HCT116 (cell line): ENCODE data around the gene EIF1AD. TPM values are rescaled to one million over a fixed set of nuclear protein-coding genes. Genes with fewer than 3 reads are reported as not detected.

Source experiments
- ATAC-seq: fragments of 200-7000 bp; cut with Tn5 transposase; 2 replicates; pipeline ENCODE4 v1.9.1; 2020; ENCODE audit warnings: mild to moderate bottlenecking, moderate library complexity
- BruUV-seq: library from RNA; stranded (reverse); fragments of 400-500 nt; replicated peaks from 2 replicates; lab custom pipeline; 2021; lab: Mats Ljungman, UMichigan
- CTCF ChIA-PET: fragments of 300-600 bp; sonication (Branson Sonifier 250); formaldehyde crosslinking; loops from one replicate; lab custom pipeline; 2021; ENCODE audit warnings: antibody characterized with exemption; lab: Charles Lee
- POLR2A ChIA-PET: fragments of 300-600, 350-600 bp; sonication (Branson Sonifier 250); formaldehyde crosslinking; loops from one replicate; lab custom pipeline; 2021; ENCODE audit warnings: antibody characterized with exemption; lab: Charles Lee
- RAD21 ChIA-PET, 2 experiments: fragments of 300-600 bp; sonication (Branson Sonifier 250); formaldehyde crosslinking; loops; one replicate each; lab custom pipeline; 2023; ENCODE audit warnings: low total read pairs in 2 of 2; ENCODE audit not compliant: uncharacterized antibody in 2 of 2, unreplicated experiment in 2 of 2, low non-redundant PET in 1 of 2; lab: Charles Lee
- DNase-seq: peaks from one replicate; pipeline ENCODE4 v3.0.0-alpha.2; 2010; ENCODE audit warnings: low read depth, low spot score
- H2AFZ ChIP-seq: fragments of 200-600 bp; shearing (Covaris generic), sonication (generic); 2 replicates; pipeline ENCODE4 v1.6.1; 2017; ENCODE audit warnings: low read depth, mixed run types, mixed read lengths, antibody characterized with exemption, low read length; ENCODE audit not compliant: poor library complexity, severe bottlenecking
- H3K27ac ChIP-seq: 2 replicates; pipeline ENCODE4 v1.5.1; 2012; ENCODE audit warnings: low read depth, low read length
- H3K27me3 ChIP-seq: fragments of 200-600 bp; sonication (generic); 2 replicates; pipeline ENCODE4 v1.6.1; 2016; ENCODE audit warnings: mixed run types, low read length, mixed read lengths; ENCODE audit not compliant: insufficient read depth
- H3K36me3 ChIP-seq, 2 experiments: fragments of 200-500 bp in 1 of 2; fragments of 200-600 bp in 1 of 2; sonication (Bioruptor generic) in 1 of 2; sonication (generic) in 1 of 2; 2 replicates each; pipeline versions ENCODE4 v1.5.1 to v1.6.1; 2014 to 2016; ENCODE audit warnings: low read length in 2 of 2, inconsistent platforms in 1 of 2, mixed read lengths in 1 of 2, mixed run types in 1 of 2; ENCODE audit not compliant: insufficient read depth in 2 of 2, control insufficient read depth in 1 of 2
- H3K4me1 ChIP-seq, 2 experiments: fragments of 200-600 bp in 1 of 2; sonication (generic) in 1 of 2; 2 replicates each; pipeline versions ENCODE4 v1.5.1 to v1.6.1; 2012 to 2017; ENCODE audit warnings: low read length in 2 of 2, inconsistent platforms in 1 of 2, mild to moderate bottlenecking in 1 of 2, mixed read lengths in 1 of 2, mixed run types in 1 of 2, moderate library complexity in 1 of 2; ENCODE audit not compliant: insufficient read depth in 2 of 2, control insufficient read depth in 1 of 2
- H3K4me2 ChIP-seq: fragments of 200-600 bp; sonication (generic); 2 replicates; pipeline ENCODE4 v1.6.1; 2017; ENCODE audit warnings: mixed run types, low read length, mixed read lengths
- H3K4me3 ChIP-seq, 2 experiments: fragments of 200-600 bp in 1 of 2; sonication (generic) in 1 of 2; replicated peaks in 1 of 2; 2 replicates each; pipeline ENCODE4 v1.5.1; 2011 to 2016; ENCODE audit warnings: low read length in 2 of 2, control low read depth in 1 of 2, low read depth in 1 of 2, mild to moderate bottlenecking in 1 of 2, mixed read lengths in 1 of 2, mixed run types in 1 of 2
- H3K79me2 ChIP-seq: fragments of 200-600 bp; sonication (generic); 2 replicates; pipeline ENCODE4 v1.6.1; 2017; ENCODE audit warnings: mild to moderate bottlenecking, mixed run types, low read length, moderate library complexity, mixed read lengths; ENCODE audit not compliant: insufficient read depth
- H3K9ac ChIP-seq: fragments of 200-600 bp; sonication (generic); 2 replicates; pipeline ENCODE4 v1.6.1; 2016; ENCODE audit warnings: low read length, mixed read lengths
- H3K9me2 ChIP-seq: fragments of 200-600 bp; sonication (generic), shearing (Covaris generic); 2 replicates; pipeline ENCODE4 v1.6.1; 2017; ENCODE audit warnings: mixed run types, mild to moderate bottlenecking, moderate library complexity; ENCODE audit not compliant: insufficient read depth
- H3K9me3 ChIP-seq, 2 experiments: fragments of 200-500 bp in 1 of 2; fragments of 200-600 bp in 1 of 2; sonication (Bioruptor generic) in 1 of 2; sonication (generic) in 1 of 2; 2 replicates each; pipeline ENCODE4 v1.6.1; 2014 to 2017; ENCODE audit warnings: low read length in 2 of 2, mixed read lengths in 2 of 2, inconsistent platforms in 1 of 2, low read depth in 1 of 2, mild to moderate bottlenecking in 1 of 2, mixed run types in 1 of 2, moderate library complexity in 1 of 2; ENCODE audit not compliant: control insufficient read depth in 1 of 2, insufficient read depth in 1 of 2
- H4K20me1 ChIP-seq: fragments of 200-600 bp; sonication (generic), shearing (Covaris generic); 2 replicates; pipeline ENCODE4 v1.6.1; 2017; ENCODE audit warnings: mixed run types, mild to moderate bottlenecking, moderate library complexity; ENCODE audit not compliant: insufficient read depth
- JUND ChIP-seq: IDR thresholded peaks from 2 replicates; pipeline ENCODE4 v1.6.1; 2012
- POLR2A ChIP-seq: IDR thresholded peaks from 2 replicates; pipeline ENCODE4 v1.7.0; 2011; ENCODE audit warnings: borderline replicate concordance; ENCODE audit not compliant: insufficient read depth, insufficient read length; ENCODE audit errors: extremely low read depth
- TCF7L2 ChIP-seq: IDR thresholded peaks from 2 replicates; pipeline ENCODE4 v1.7.0; 2011; ENCODE audit warnings: borderline replicate concordance, inconsistent platforms; ENCODE audit not compliant: insufficient read depth, insufficient read length; ENCODE audit errors: extremely low read depth
- ZFX ChIP-seq: fragments of 450-650 bp; IDR thresholded peaks from 2 replicates; pipeline ENCODE4 v1.6.1; 2017
- intact Hi-C: fragments of 100-400 bp; cut with micrococcal nuclease; formaldehyde crosslinking; loops from 2 replicates; pipeline ENCODE4 v1.10.0; 2022
- total RNA-seq: library from RNA; stranded (reverse); gene quantifications from one replicate; pipeline ENCODE4 v1.2.1, GENCODE V29; 2021; ENCODE audit not compliant: unreplicated experiment

Gene EIF1AD
- total RNA-seq, 1 experiment from 2014 or later = 45.5 TPM

DNA sequence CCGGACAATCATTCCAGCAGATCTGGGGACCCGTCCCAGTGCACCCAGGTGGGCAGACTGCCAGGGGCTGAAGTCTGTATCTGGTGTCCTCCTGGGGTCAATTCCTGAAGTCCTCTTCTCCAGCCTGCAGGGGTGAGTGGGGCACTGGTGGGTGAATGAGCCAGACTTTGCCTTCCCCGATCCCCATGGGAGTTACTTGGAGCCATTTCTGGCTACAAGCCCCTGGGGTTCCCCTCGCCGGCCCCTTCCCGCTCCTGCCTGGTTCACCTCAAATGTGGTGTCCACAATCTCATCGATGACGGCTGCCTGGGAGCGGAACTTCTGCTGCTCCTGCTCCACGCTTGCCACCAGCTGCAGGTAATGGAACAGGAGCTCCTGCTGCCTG, 14.8 kb upstream of the EIF1AD start:
- H2AFZ ChIP-seq = no peak overlapping the region
- POLR2A ChIA-PET = interaction anchor here (1.0 kb wide), 1 partner anchor 11 kb away, joined by 5 read pairs; no protein-coding TSS in a partner anchor
- H3K27ac ChIP-seq = peak overlapping the region; percentile 98
- no peaks in the 10 kb centered on the region for H3K9me2 ChIP-seq
- H3K79me2 ChIP-seq = peaks cover 11% of the 10 kb centered on the region; the same call in 1 of the 2 replicates
- no peak for DNase-seq
- no peaks in the 10 kb centered on the region for H3K9me3 ChIP-seq
- H3K4me2 ChIP-seq = peak overlapping the region; percentile 67
- no peaks in the 10 kb centered on the region for H3K36me3 ChIP-seq
- no peak overlapping the region for H3K9ac ChIP-seq
- BruUV-seq = no TSS peak
- CTCF ChIA-PET = no interaction called here
- intact Hi-C loops = no loop called here
- RAD21 ChIA-PET = no interaction called here
- TF ChIP-seq TCF7L2 (no peak), JUND (no peak)
- no peaks in the 10 kb centered on the region for H3K27me3 ChIP-seq
- H3K4me3 ChIP-seq = no peak overlapping the region
- ATAC-seq = no peak
- H4K20me1 ChIP-seq = no peaks in the 10 kb centered on the region
- H3K4me1 ChIP-seq = peaks cover 57 to 94% of the 10 kb centered on the region in 2 experiments

DNA sequence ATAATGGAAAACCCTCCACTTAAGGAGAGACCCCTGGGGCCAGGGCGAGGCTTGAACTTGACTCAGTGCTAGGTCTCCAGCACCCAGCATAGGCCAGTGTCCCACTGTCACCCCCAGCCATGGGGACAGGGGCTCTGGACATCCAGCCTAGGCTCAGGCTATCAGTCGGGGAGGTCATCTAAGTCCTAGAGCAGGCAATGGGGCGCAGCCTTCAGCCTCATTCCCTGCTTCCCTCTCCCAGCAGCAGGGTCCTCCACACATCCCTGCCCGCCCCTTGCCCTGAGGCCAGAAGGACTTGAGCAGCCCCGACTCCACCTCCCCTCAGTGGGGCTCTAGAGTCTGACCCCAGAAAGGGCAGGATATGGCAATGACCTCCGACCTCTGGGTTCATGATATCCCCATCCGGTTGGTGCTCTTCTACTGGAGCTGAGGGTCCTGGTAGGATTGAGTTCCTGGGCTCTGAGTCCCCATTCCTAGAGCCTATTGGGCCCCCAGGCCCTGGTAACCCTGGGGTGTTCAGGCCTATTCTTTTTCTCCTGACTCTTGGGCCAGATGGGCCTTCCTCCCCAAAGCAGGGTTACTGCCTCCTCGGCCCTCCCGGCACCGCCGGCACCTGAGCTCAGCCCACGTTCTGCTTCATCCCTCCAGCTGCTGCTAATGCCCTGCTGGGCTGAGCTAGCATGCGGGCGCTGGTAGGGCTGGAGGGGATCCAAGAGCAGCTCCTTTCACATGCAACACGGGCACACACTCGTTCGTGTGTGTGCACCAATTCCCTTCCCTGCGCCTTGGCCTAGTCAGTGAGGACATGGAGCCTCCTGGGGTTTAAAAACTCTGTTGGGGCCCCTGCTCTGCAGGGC, 14.2 kb upstream of the EIF1AD start:
- POLR2A ChIA-PET = interaction anchor here (1.0 kb wide), 1 partner anchor 12 kb away, joined by 5 read pairs; no protein-coding TSS in a partner anchor
- CTCF ChIA-PET = no interaction called here
- Histone ChIP-seq H3K36me3 (no peaks in the 10 kb centered on the region), H4K20me1 (no peaks in the 10 kb centered on the region), H3K27me3 (no peaks in the 10 kb centered on the region), H2AFZ (no peak overlapping the region), H3K9me3 (no peaks in the 10 kb centered on the region), H3K4me1 (peaks cover 55 to 94% of the 10 kb centered on the region in 2 experiments), H3K9ac (peak overlapping the region; percentile 60), H3K4me3 (peak overlapping the region; percentile 10 to 37), H3K9me2 (no peaks in the 10 kb centered on the region), H3K27ac (peak overlapping the region; percentile 98), H3K4me2 (peak overlapping the region; percentile 67), H3K79me2 (peaks cover 11% of the 10 kb centered on the region; the same call in 1 of the 2 replicates)
- ATAC-seq (no peak), DNase-seq (no peak)
- TSS peak; percentile 47 for BruUV-seq
- RAD21 ChIA-PET = no interaction called here
- intact Hi-C loops = no loop called here
- TF ChIP-seq ZFX (no peak), POLR2A (no peak)
